ENCODE measurements around the gene SDK1. TPM values are rescaled to one million over a fixed set of nuclear protein-coding genes. Genes with fewer than 3 reads are reported as not detected.

SDK1 gene
- total and polyA plus RNA-seq, 2 experiments from 2014 or later = 2.1 to 10.0 TPM

- no peak for TF ChIP-seq CTCF (conservative IDR thresholded peaks at IDR 0.05; ENCODE audit: low read depth in 2 of 2)
- TF ChIP-seq CREB1 (CRISPR knock-in tag; IDR thresholded peaks at IDR 0.05; ENCODE audit: low read depth) = no peak
- TF ChIP-seq POLR2AphosphoS5 (IDR thresholded peaks at IDR 0.05; ENCODE audit: low read depth) = no peak
- TF ChIP-seq REST (IDR thresholded peaks at IDR 0.05; ENCODE audit: unreplicated experiment) = no peak
These were observed 611.2 kb downstream of the SDK1 start (continued) for GRCh38 chr7:3912291-3912690.

GRCh38 chr7:3914051-3914775, 613.2 kb downstream of the SDK1 start:
- Mint-ChIP-seq H3K36me3 (ENCODE audit: low read depth) (peaks cover 6% of the 10 kb centered on the region; the same call in 1 of the 3 replicates), H3K4me1 (peaks cover 9% of the 10 kb centered on the region), H3K27ac (no peak overlapping the region)
- TF ChIP-seq ZNF114 (CRISPR knock-in tag; IDR thresholded peaks at IDR 0.05) = no peak
- TF ChIP-seq ETS1 (IDR thresholded peaks at IDR 0.05) = no peak
- no peak for TF ChIP-seq EZH2 (IDR thresholded peaks at IDR 0.05; ENCODE audit: low read depth, unreplicated experiment)
- no peak for TF ChIP-seq STAT1 (IDR thresholded peaks at IDR 0.05; ENCODE audit: unreplicated experiment)
- no peak for TF ChIP-seq JUNB (IDR thresholded peaks at IDR 0.05; ENCODE audit: unreplicated experiment)
- TF ChIP-seq ZNF331 (CRISPR knock-in tag; IDR thresholded peaks at IDR 0.05; ENCODE audit: low read depth) = no peak
- no peak for TF ChIP-seq EZH2phosphoT487 (IDR thresholded peaks at IDR 0.05; ENCODE audit: unreplicated experiment)
- TF ChIP-seq ZNF462 (CRISPR knock-in tag; IDR thresholded peaks at IDR 0.05) = no peak
- no peak for TF ChIP-seq NANOG (IDR thresholded peaks at IDR 0.05; ENCODE audit: borderline replicate concordance)

More at GRCh38 chr7:3914051-3914775, 613.2 kb downstream of the SDK1 start:
- Histone ChIP-seq H3K36me3 (ENCODE audit: insufficient read depth) (no peaks in the 10 kb centered on the region), H3K9me2 (ENCODE audit: insufficient read depth) (peaks cover 5% of the 10 kb centered on the region; the same call in 1 of the 2 replicates), H4K20me1 (replicated peaks; ENCODE audit: insufficient read depth) (no peaks in the 10 kb centered on the region), H3K27me3 (ENCODE audit: insufficient read depth) (no peaks in the 10 kb centered on the region), H3K27ac (ENCODE audit: low read depth) (no peak overlapping the region), H3K4me3 (no peak overlapping the region), H3K4me2 (no peak overlapping the region), H2AFZ (no peak overlapping the region), H3K4me1 (ENCODE audit: insufficient read depth) (peaks cover 3% of the 10 kb centered on the region; the same call in 1 of the 2 replicates), H3K79me2 (replicated peaks; ENCODE audit: insufficient read depth) (no peaks in the 10 kb centered on the region), H3F3A (replicated peaks; ENCODE audit: low read depth) (no peaks in the 10 kb centered on the region)
- no peak for ATAC-seq
- DNase-seq (ENCODE audit: low spot score) = no peak
- Mint-ChIP-seq H3K9me3 (peaks cover 10% of the 10 kb centered on the region), H3K27me3 (ENCODE audit: insufficient read depth, low read depth, poor library complexity) (peaks cover 7% of the 10 kb centered on the region), H3K4me3 (no peak overlapping the region)

All from GM23338 (cell line).